ENCODE data around the gene PLEKHH2.
A peak's percentile ranks its signal among the peaks of the same experiment; 100 is the strongest.
"Not testable (repeated sequence)": the region's sequence is repeated elsewhere in the genome, so short reads cannot be mapped to it uniquely, and the experiment has no call there.

Gene PLEKHH2

DNA sequence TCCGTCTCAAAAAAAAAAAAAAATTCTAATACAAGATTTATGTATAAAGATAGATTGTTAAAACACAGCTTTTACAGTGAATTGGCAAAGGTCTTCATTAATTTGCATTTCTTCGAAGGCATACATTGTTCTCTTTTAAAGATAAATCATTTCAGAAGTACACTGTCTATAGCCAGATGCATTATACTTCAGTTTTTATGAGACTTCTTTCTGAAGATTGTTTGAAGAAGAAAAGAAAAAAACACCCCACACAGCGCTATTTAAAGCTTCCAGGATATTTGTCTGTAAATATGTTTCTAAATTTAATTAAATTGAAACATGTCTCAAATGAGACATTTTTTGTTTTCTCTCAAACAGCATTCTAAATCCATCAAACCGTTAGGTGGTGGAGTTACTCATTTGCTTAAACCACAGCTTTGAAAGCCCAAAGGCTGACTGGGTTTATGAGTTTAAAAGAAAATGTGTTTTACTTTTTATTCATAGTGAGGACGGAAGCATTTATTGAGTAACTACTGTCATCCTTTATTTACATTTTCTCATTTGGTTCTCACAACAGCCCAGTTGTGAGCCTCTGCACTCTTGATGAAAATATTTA is 81.6 kb downstream of the PLEKHH2 start:
- DNase-seq: no peak

DNA sequence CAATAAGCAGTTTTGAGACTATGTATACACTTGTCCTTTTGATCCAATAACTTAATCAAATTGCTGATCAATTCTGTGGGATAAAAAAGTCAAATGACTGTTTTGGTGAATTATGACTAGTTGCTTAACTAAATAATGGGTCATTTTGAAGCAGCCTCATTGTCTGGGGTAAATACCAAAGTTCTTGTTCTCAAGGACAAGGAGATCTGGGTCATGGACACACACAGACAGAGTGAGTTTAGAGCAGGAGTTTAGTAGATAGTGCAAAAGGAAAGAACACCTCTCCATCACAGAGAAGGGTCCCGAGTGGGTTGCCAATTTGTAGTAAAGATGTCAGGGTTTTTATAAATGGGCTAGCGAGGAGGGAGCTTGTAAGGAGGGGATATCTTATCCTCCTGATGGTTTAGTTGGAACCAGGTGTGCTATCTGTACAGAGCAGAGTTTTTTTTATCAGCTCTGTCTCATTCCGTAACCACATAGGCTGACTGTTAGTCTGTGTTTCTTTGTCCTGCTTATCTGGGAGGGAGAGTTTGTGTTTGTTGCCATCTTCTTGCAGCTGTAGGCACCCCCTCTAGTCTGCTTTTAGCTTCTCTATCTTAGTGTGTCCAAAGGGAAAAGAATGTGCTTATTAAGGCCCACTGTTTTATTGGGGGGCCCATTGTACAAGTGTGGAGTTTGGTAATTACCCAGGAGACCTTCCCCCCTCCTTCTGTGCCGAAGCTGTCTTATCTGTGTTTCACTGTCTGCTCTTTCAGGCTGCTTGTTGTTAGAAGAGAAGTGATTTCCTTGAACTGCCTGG is 87.9 kb downstream of the PLEKHH2 start:
- no peak for DNase-seq

DNA sequence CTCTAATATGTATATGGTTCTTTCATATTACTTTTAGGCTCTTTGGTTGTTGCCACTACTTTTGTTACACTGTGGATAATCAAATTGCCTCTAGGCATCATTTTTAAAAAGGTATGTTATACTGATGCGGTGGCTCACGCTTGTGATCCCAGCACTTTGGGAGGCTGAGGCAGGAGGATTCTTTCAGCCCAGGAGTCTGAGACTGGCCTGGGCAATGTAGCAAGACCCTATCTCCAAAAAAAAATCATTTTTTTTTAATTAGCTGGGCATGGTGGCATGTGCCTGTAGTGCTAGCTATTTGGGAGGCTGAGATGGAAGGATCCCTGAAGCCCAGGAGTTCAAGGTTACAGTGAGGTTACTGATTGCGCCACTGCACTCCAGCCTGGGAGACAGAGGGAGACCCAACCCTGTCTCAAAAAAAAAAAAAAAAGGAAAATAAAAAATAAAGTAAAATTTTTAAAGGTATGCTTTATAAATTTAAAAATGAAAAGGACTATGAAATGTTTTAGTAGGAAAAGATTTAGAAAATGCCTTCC is 88.7 kb downstream of the PLEKHH2 start:
- DNase-seq: no peak

DNA sequence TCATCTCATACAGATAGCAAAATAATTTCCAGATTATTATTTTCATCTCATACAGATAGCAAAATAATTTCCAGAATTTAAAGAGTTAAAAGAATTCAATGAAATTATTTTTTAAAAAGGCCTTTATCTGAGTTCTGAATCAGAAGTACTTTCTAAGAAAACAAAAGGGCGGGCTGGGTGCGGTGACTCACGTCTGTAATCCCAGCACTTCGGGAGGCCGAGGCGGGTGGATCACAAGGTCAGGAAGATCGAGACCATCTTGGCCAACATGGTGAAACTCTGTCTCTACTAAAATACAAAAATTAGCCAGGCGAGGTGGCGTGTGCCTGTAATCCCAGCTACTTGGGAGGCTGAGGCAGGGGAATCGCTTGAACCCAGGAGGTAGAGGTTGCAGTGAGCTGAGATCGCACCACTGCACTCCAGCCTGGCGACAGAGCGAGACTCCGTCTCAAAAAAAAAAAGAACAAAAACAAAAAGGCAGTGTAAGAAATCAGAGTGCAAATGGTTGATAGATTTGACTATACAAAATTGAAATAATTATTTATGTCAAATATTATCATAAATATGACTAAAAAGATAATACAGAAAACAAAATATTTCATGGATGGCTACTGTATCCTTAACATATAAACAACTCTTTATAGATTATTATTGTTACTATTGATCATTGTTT is 90.0 kb downstream of the PLEKHH2 start:
- not testable (repeated sequence) for DNase-seq

DNA sequence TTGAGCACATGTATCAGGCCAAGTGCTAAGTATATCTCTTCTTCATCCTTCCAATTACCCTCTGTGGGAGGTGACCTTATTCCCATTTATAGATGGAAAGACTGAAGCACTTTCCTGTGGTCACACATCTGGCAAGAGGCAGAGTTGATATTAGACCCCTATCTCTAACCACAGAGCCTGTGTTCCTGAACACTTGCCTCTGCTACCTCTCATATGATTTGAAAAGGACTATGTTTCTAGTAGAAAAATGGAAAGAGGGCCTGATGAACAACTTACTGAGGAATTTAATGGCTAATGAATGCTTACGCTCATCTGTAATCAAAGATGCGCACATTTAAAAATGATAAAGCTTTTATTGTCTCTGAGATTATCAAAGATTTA is 90.6 kb downstream of the PLEKHH2 start:
- DNase-seq: no peak

DNA sequence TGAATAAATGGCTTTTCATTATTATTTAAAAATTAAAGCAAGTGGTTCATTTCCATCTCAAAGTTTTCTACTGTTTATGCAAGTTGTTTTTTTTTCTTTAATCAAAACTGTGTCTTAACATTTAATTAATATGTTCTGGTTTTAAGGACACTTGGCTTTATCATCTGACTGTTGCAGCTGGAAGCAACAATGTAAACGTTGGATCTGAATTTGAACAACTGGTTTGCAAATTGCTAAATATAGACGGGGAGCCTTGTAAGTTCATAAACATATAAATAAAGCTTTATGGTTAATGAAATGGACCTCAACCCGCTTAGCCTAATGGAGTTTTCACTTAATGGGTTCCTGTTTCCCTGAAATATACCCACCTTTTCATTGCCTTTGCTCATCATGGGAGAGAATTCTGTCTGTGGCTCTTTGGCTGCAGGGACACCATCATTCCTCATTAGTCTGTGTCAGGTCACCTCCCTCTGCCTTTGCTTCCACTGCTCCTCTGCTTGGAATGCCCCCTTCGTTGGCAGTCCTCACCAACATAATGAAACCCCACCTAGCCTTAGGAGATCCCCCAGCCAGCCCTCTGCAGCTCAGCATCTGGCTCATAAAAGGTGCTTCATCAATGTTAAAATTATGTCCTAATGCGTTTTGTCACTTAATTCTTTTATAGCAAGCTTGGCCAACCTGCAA is 92.6 kb downstream of the PLEKHH2 start:
- DNase-seq: no peak

DNA sequence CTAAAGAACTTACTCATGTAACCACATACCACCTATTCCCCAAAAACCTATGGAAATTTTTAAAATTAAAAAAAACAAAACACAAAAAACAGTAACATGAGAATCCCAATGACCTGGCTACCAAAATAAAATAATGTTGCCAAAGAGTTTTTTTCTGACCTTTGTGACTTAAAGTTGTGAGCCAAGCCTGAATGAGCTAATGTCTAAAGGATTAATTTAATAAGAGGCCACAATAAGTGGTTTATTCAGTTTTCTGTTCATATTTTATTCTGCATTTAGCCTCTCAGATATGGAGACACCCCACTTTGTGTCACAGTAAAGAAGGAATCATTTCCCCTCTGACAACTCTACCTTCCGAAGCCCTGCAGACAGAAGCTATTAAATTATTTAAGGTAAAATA is 94.2 kb downstream of the PLEKHH2 start:
- no peak for DNase-seq

DNA sequence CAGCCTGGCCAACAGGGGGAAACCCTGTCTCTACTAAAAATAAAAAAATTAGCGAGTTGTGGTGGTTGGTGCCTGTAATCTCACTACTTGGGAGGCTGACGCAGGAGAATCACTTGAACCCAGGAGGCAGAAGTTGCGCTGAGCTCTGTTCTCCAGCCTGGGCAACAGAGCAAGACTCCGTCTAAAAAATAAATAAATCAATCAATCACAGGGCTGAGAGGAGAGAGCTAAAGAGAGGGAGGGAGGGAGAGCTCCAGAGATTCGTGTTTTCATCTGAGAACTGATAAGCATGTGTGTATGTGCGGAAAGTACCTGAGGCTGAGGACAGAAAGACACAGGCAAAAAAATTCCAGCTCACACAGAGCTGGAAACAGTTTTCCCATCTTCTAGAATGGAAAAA is 99.6 kb downstream of the PLEKHH2 start:
- no peak for DNase-seq

DNA sequence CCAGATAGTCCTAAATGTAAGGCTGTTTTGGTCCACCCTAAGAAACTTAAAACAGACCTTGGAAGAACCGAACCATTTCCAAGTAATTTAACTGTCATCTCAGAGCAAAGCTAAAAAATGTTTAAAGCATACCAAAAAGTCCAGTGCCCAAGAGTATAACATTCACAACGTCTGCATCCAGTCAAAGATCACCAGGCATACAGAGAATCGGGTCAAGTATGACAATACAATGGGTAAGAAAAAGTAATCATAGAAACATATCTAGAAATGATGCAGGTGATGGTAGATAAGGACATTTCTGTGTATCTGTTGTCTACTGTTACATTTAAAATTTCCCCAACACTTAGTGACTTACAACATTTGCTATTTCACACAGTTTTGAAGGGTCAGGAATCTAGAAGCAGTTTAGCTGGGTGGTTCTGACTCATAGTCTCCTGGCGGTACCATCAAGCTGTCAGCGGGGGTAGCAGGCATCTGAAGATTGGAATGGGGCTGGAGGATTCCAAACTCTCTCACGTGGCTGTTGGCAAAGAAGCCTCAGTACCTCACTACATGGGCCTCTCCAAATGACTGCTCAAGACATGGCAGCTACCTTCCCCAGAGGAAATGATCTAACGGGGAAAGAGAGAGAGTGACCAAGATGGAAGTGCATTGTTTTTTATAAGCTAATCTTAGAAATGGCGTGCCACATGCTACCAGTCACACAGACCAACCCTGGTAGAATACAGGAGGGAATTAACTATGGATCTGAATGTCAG is 100.2 kb downstream of the PLEKHH2 start:
- DNase-seq: peak; percentile 90

DNA sequence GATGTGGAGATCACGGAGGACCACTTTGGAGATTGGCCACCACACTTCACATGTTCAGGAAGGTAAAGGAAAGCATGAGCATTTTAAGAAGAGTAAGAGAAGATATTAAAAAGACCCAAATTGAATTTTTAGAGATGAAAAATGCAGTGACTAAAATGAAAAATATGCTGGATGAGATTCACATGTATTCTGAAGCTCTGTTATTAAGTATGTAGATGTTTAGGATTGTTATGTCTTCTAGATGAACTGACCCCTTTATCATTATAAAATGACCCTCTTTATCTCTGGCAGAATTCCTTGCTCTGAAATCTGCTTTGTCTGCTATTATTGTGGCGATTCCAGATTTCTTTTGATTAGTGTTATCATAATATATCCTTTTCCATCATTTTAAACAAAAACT is 100.8 kb downstream of the PLEKHH2 start:
- no peak for DNase-seq

DNA sequence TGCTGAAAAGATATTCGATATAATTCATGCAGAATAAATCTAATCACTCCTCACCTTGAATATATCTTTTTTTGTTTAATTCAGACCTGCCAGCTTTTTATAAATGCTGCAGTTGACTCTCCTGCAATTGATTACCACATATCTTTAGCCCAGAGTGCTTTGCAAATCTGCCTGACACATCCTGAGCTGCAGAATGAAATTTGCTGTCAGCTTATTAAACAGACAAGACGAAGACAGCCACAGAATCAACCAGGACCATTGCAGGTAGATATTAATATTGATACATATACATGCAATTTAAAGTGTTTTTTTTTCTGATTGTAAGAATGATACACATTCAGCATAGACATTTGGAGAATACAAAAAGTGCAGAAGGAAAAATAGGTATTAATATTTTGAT is 101.2 kb downstream of the PLEKHH2 start:
- no peak for DNase-seq

DNA sequence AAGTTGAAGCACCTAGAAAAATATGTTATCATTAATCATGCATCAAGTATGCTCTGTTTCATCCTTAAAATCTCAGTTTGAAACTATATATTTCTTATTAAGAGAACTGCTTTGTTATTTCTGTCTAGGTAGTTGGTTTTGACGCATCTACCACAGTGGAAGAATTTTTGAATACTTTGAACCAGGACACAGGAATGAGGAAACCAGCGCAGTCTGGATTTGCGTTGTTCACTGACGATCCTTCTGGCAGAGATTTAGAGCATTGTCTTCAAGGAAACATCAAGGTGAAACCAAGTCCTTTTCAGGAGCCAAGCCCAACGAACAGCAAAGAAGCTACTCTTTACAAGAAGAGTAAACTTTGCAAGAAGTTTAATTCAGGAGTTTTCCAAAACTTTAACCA is 106.6 kb downstream of the PLEKHH2 start:
- DNase-seq: peak; percentile 62

DNA sequence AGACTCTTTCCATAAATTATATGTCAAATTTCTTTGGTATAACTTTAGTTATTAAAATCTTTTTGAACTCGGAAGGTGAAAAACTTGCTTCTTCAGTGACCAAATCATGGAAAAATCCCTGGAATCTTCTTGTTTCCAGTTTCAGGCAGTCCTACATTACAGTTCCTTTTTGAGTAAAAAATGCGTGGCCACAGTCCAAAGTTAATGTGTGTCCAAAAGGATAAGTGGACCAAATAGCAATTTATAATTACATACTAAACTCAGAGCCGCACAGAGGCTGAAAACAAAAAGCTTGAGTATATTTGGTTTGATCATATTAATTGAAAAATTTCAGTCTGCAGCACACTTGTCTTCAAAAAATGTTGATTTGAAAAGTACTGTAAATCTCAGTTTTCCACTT is 108.4 kb downstream of the PLEKHH2 start:
- DNase-seq: peak; percentile 83

DNA sequence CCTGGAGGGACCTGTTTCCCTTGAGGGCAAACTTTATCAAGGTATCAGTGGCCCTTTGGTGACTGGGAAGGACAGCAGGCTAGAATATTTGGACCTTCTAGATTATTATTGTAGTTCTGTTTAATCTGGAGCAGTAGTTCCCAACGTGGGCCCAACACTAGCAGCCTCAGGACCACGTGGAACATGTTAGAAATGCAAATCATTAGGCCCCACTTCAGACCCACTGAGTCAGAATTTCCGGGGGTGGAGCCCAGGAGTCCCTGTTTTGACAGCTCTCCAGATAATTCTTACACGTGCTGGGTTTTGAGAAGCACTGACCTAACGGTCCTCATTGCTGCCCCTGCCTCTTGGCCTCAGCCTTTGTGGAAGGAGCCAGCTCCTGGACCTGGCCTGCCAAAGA is 111.3 kb downstream of the PLEKHH2 start:
- DNase-seq: no peak

DNA sequence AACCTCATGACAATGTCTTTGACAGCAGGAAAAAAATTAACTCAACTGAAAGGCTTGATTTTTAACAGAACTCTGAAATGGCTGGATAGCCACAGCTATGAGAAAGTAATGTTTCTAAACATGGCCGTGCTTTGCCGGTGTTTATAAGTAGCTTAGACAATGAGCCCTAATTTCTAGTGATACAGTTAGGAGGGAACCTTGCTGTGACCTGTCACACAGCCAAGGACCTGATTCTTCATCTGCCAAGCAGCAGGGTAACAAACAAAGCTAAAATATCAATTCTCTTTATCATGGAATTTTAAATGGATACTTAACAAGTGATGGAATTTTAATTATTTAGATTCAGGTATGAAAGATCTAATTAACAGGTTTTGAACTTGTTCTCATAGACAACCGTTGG is 112.5 kb downstream of the PLEKHH2 start:
- DNase-seq: peak; percentile 26

DNA sequence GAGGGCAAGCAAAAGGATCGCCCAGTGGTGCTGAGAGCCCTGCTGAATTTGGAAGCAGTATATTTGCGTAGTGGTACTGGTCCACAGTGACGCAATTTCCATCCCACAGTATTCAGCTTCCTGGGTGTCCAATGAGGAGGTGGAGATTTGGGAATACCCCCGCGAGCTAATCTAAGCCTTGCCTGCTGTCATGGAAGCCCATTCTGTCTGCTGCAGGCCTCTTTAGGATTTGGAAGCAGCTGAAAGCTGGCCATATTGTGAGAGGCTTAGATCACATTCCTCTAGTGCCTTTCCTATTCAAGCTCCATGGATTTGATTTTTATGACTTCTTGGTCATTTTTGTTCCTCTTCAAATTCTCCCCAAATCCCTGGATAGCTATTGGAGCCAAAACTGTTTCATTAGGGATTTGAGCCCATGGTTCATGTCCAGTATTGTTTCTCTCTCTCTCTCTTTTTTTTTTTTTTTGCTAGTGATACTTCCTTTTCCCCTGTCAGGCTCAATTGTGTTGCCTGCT is 114.5 kb downstream of the PLEKHH2 start:
- no peak for DNase-seq

DNA sequence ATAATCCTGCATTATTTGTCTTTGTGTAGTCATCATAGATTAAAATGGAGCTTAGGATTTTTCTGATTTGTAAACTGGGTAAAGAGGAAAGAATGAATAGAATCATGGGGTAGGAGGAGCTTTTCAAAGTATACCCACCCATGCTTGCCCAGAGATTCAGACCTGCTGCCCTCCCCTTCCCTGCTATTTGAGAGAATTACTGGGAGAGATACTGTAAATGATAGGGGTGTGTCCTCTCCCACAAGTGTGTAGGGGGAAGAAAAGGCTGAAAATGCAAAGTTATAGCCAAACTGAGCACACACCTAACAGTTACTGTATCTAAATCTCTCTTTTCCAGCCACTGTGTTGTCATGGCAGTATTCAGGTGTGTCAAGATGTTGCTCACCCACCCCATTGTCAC is 115.2 kb downstream of the PLEKHH2 start:
- no peak for DNase-seq

DNA sequence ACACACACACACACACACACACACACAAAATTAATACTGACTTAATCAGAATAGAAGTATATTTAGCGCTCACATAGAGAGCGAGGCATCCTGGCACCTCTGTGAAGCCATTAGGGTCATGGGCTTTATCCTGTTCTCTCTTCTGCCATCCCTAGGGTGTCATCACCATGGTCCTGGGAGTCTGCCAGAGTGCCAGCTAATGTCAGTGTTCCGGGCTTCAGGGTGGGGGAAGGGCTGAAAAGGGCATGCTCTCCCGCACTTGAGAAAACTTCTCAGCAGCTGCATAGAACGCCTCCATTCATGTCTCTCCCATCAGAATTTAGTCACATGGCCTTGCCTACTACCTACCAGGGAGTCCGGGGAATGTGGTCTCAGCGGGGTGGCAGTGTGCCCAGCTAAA is 117.1 kb downstream of the PLEKHH2 start:
- no peak for DNase-seq

DNA sequence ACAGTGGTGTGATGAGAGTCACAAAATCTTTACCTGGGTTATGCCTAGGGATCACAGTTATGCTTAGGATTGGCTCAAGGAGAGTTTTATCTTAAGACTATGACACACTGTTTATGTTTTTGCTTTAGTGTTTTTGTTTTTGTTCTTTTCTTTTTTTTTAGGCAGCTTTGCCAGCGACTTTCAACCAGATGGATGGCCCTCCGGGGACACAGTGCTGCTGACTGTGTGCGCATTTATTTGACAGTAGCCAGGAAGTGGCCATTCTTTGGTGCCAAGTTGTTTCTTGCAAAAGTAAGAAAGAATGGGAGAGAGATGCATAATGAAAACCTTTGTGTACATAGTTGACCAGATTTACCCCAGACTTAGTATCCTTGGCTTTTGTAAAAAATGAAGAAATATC is 121.7 kb downstream of the PLEKHH2 start:
- DNase-seq: no peak

DNA sequence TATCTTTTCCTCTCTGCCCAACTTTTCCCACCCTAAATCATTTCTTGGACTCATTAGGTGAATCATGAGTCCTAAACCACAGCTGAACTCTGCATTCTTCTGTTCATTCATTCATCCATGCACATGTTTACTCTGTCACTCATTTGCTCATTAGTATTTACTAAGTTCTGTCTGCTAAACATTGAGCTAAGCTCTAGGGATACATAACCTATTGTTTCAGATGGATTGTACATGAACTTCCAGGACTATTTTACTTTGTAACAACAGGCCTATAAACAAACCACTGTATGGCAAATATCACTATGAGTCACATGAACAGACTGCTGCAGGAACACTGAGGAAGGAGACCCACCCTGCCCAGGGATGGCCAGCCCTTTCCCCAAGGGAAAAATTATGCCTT is 122.1 kb downstream of the PLEKHH2 start:
- DNase-seq: peak; percentile 98

DNA sequence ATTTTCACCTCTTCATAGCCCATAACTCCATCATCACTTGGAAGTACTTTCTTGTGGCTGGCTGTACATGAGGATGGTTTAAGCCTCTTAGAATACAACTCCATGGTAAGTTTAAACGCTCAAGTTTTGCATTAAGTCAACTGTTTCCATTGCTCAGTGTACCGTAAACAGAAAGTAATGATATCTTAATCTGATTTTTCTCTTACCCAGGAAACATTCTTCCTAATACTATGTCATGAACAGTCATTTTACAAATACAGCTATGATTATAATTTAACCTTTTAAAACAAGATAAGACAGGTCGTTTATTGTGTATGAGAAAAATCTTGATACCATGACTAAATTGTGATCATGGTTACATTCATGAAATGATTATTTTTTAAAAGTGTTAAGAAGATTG is 125.2 kb downstream of the PLEKHH2 start:
- peak; percentile 95 for DNase-seq

DNA sequence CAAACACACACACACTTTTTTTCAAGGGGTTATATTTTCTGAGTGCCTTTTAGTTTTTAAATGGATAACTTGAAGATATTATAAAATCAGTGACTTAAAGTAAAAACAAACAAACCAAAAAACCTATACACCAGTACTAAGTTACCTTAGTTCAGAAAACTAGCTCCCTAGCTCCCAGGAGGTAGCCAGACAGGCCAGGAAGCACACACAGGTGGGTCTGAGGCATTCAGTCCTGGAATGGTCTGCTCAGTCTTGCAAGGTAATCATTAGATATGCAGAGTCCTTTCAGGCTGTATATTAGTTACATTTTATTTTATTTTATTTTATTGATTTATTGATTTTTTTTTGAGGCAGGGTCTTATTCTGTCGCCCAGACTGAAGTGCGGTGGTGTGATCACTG is 126.0 kb downstream of the PLEKHH2 start:
- peak; percentile 67 for DNase-seq
